PC-9 (cell line): Measurements from ENCODE around the gene TNP2.

Experiments used
- EZH2 ChIP-seq: fragments of 200-600 bp; sonication (generic); IDR thresholded peaks from 2 replicates; pipeline ENCODE4 v1.8.0; 2017; ENCODE audit warnings: antibody characterized with exemption, low read depth
- TF ChIP-seq, protein P1 (sequence below): fragments of 200-600 bp; sonication (generic); conservative IDR thresholded peaks from 2 replicates; pipeline ENCODE4 v1.6.1; 2017; ENCODE audit warnings: mixed run types, antibody characterized with exemption, mild to moderate bottlenecking, moderate library complexity

DNA sequence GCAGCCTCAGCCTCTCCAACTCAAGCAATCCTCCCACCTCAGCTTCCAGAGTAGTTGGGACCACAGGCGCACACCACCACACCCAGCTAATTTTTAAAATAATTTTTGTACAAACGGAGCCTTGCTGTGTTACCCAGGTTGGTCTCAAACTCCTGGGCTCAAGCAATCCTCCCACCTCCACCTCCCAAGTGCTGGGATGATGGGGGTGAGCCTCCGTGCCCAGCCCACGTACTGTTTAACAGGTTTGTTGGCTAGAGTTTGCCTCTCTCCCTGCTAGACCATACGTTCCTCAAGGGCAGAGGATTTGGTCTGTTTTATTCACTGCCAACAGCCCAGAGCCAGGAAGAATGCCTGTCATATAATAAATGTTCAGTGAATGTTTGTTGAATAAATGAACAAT is 39.7 kb downstream of the TNP2 start:
- no peak for TF ChIP-seq EZH2
- TF ChIP-seq, protein P1, sequence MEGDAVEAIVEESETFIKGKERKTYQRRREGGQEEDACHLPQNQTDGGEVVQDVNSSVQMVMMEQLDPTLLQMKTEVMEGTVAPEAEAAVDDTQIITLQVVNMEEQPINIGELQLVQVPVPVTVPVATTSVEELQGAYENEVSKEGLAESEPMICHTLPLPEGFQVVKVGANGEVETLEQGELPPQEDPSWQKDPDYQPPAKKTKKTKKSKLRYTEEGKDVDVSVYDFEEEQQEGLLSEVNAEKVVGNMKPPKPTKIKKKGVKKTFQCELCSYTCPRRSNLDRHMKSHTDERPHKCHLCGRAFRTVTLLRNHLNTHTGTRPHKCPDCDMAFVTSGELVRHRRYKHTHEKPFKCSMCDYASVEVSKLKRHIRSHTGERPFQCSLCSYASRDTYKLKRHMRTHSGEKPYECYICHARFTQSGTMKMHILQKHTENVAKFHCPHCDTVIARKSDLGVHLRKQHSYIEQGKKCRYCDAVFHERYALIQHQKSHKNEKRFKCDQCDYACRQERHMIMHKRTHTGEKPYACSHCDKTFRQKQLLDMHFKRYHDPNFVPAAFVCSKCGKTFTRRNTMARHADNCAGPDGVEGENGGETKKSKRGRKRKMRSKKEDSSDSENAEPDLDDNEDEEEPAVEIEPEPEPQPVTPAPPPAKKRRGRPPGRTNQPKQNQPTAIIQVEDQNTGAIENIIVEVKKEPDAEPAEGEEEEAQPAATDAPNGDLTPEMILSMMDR, result no peak
